CD4-positive, alpha-beta memory T cell (primary cell): ENCODE data around the gene KIRREL3. TPM values are rescaled to one million over a fixed set of nuclear protein-coding genes. Genes with fewer than 3 reads are reported as not detected.

Experiments used
- CTCF ChIA-PET: fragments of 350-600 bp; sonication (Branson Sonifier 250); formaldehyde crosslinking; loops from one replicate; lab custom pipeline; 2021; ENCODE audit warnings: inconsistent platforms; ENCODE audit not compliant: partially characterized antibody; lab: Charles Lee
- POLR2A ChIA-PET: fragments of 350-600 bp; sonication (Branson Sonifier 250); formaldehyde crosslinking; loops from one replicate; lab custom pipeline; 2021; ENCODE audit not compliant: partially characterized antibody; lab: Charles Lee
- DNase-seq, 5 donors: peaks; one replicate each; pipeline versions ENCODE4 v3.0.0 to v3.0.0-alpha.2; 2020 to 2022; ENCODE audit warnings: mixed read lengths in 1 of 5
- H3K27ac ChIP-seq: one replicate; pipeline ENCODE4 v1.7.0; 2013; ENCODE audit warnings: low read depth, low read length
- H3K27me3 ChIP-seq: 2 replicates; pipeline ENCODE4 v1.7.0; 2013; ENCODE audit warnings: mild to moderate bottlenecking, low read length, moderate library complexity; ENCODE audit not compliant: insufficient read depth
- H3K36me3 ChIP-seq: 2 replicates; pipeline ENCODE4 v1.7.0; 2013; ENCODE audit warnings: mild to moderate bottlenecking, low read length, moderate library complexity; ENCODE audit not compliant: insufficient read depth
- H3K4me1 ChIP-seq: 2 replicates; pipeline ENCODE4 v1.7.0; 2013; ENCODE audit warnings: mild to moderate bottlenecking, low read length, moderate library complexity; ENCODE audit not compliant: insufficient read depth
- H3K4me3 ChIP-seq, 2 donors: one replicate each; pipeline ENCODE4 v1.7.0; 2013; ENCODE audit warnings: low read length in 2 of 2, mild to moderate bottlenecking in 1 of 2
- H3K9me3 ChIP-seq, 2 donors: one replicate each; pipeline ENCODE4 v1.7.0; 2013; ENCODE audit warnings: low read length in 2 of 2, control low read depth in 1 of 2; ENCODE audit not compliant: control insufficient read depth in 1 of 2
- H3K27ac Mint-ChIP-seq, 7 donors: one replicate each; pipeline ENCODE4 v1.8.0; 2020 to 2021; ENCODE audit warnings: mixed read lengths in 7 of 7, mild to moderate bottlenecking in 6 of 7, inconsistent platforms in 3 of 7, moderate library complexity in 3 of 7
- H3K27me3 Mint-ChIP-seq, 2 donors: one replicate each; pipeline ENCODE4 v1.8.0; 2020 to 2021; ENCODE audit warnings: mixed read lengths in 2 of 2
- H3K36me3 Mint-ChIP-seq, 2 donors: one replicate each; pipeline ENCODE4 v1.8.0; 2020 to 2021; ENCODE audit warnings: mixed read lengths in 2 of 2, inconsistent platforms in 1 of 2, mild to moderate bottlenecking in 1 of 2
- H3K4me1 Mint-ChIP-seq, 4 donors: one replicate each; pipeline ENCODE4 v1.8.0; 2020 to 2021; ENCODE audit warnings: mixed read lengths in 4 of 4, mild to moderate bottlenecking in 1 of 4
- H3K4me3 Mint-ChIP-seq, 8 donors: one replicate each; pipeline ENCODE4 v1.8.0; 2020 to 2021; ENCODE audit warnings: mixed read lengths in 8 of 8, mild to moderate bottlenecking in 7 of 8, moderate library complexity in 6 of 8, inconsistent platforms in 3 of 8
- H3K9me3 Mint-ChIP-seq, 8 donors: one replicate each; pipeline ENCODE4 v1.8.0; 2020 to 2021; ENCODE audit warnings: mixed read lengths in 8 of 8, mild to moderate bottlenecking in 5 of 8, inconsistent platforms in 3 of 8, moderate library complexity in 1 of 8
- intact Hi-C: fragments of 100-400 bp; cut with micrococcal nuclease; formaldehyde crosslinking; loops from one replicate; pipeline ENCODE4 v1.15.1; 2023
- polyA plus RNA-seq, 2 donors: library from polyadenylated mRNA; unstranded; fragments of 300-500 nt; fragmentation: Illumina TruSeq; gene quantifications; one replicate each; pipeline ENCODE4 v1.2.3, GENCODE V29; 2021
- total RNA-seq, 2 experiments: library from RNA; stranded (reverse); gene quantifications; one replicate each; pipeline ENCODE4 v1.2.3, GENCODE V29; 2021

KIRREL3 gene
- total and polyA plus RNA-seq, 4 experiments from 2014 or later = not detected

DNA sequence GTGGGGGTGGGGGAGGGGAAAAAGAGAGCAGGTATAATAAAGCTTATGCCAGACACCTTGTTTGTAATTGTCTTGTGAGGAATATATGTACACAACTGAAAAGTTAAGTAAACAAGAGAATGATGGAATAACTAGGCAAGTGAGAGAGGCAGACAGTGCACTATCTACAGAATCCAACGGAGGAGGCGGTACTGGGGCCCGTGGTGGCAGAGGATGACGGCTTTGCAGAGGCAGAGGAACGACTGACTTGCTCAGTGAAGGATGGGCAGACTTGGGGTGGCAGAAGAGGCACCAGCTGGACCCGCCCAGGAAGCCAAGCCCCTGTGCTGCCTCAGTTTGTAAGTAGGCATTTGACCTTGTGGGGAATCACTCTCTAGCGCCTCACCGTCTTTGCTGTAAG is 347.5 kb downstream of the KIRREL3 start:
- H3K27ac Mint-ChIP-seq = no peak overlapping the region
- Histone ChIP-seq H3K4me1 (no peaks in the 10 kb centered on the region), H3K9me3 (no peaks in the 10 kb centered on the region), H3K4me3 (no peak overlapping the region), H3K36me3 (no peaks in the 10 kb centered on the region), H3K27me3 (no peaks in the 10 kb centered on the region), H3K27ac (no peak overlapping the region)
- DNase-seq = no peak
- peaks cover 0 to 8% of the 10 kb centered on the region in 2 donors for H3K27me3 Mint-ChIP-seq
- no peaks in the 10 kb centered on the region for H3K4me1 Mint-ChIP-seq
- H3K9me3 Mint-ChIP-seq = peaks cover 0 to 2% (median 0%) of the 10 kb centered on the region in 8 donors
- intact Hi-C loops = no loop called here
- no peak overlapping the region for H3K4me3 Mint-ChIP-seq
- ChIA-PET POLR2A (no interaction called here), CTCF (no interaction called here)
- no peaks in the 10 kb centered on the region for H3K36me3 Mint-ChIP-seq

- Mint-ChIP-seq H3K27me3 (peaks cover 0 to 3% of the 10 kb centered on the region in 2 donors), H3K4me1 (no peaks in the 10 kb centered on the region), H3K9me3 (no peaks in the 10 kb centered on the region), H3K27ac (no peak overlapping the region), H3K36me3 (no peaks in the 10 kb centered on the region), H3K4me3 (no peak overlapping the region)
- POLR2A ChIA-PET = no interaction called here
- Histone ChIP-seq H3K4me1 (no peaks in the 10 kb centered on the region), H3K27me3 (no peaks in the 10 kb centered on the region), H3K36me3 (no peaks in the 10 kb centered on the region), H3K4me3 (no peak overlapping the region), H3K27ac (no peak overlapping the region), H3K9me3 (no peaks in the 10 kb centered on the region)
- DNase-seq = no peak
- CTCF ChIA-PET = no interaction called here
- intact Hi-C loops = no loop called here
Observed at GRCh38 chr11:126647735-126648134, 352.8 kb downstream of the KIRREL3 start.

GRCh38 chr11:126646701-126647557 is 353.6 kb downstream of the KIRREL3 start:
- POLR2A ChIA-PET = no interaction called here
- H3K4me3 ChIP-seq = no peak overlapping the region
- no peak overlapping the region for H3K27ac ChIP-seq
- Mint-ChIP-seq H3K9me3 (no peaks in the 10 kb centered on the region), H3K4me1 (no peaks in the 10 kb centered on the region), H3K36me3 (no peaks in the 10 kb centered on the region), H3K4me3 (no peak overlapping the region), H3K27me3 (peaks cover 0 to 2% of the 10 kb centered on the region in 2 donors), H3K27ac (no peak overlapping the region)
- H3K4me1 ChIP-seq = no peaks in the 10 kb centered on the region
- H3K36me3 ChIP-seq = no peaks in the 10 kb centered on the region
- no peaks in the 10 kb centered on the region for H3K9me3 ChIP-seq
- intact Hi-C loops = no loop called here
- no peak for DNase-seq
- no peaks in the 10 kb centered on the region for H3K27me3 ChIP-seq
- CTCF ChIA-PET = no interaction called here

GRCh38 chr11:126645186-126645585 is 355.4 kb downstream of the KIRREL3 start:
- intact Hi-C loops = no loop called here
- no peak overlapping the region for H3K27ac Mint-ChIP-seq

DNA sequence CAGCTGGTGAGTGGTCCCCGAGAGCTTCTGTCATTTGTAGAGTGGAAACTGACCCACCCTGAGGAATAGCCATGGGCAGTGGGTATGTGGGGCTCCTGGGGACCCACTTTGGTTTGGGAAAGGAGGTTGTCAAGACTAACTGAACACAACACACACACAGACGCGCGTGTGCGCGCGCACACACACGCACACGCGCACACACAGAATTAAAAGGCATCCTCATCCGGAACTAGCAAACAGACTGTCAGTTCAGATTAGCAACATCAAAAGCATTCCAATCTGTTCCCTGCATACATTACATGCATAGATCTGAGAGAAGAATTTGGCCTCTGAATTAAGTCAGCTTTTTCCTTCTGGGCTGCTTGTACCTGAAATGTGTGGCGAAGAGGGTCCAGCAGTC is 360.4 kb downstream of the KIRREL3 start:
- Mint-ChIP-seq H3K36me3 (no peaks in the 10 kb centered on the region), H3K27ac (no peak overlapping the region), H3K4me3 (no peak overlapping the region), H3K4me1 (no peaks in the 10 kb centered on the region), H3K27me3 (peaks cover 5 to 18% of the 10 kb centered on the region in 2 donors), H3K9me3 (no peaks in the 10 kb centered on the region)
- DNase-seq = no peak
- Histone ChIP-seq H3K36me3 (no peaks in the 10 kb centered on the region), H3K27ac (no peak overlapping the region), H3K4me1 (no peaks in the 10 kb centered on the region), H3K4me3 (no peak overlapping the region), H3K9me3 (no peaks in the 10 kb centered on the region), H3K27me3 (no peaks in the 10 kb centered on the region)
- POLR2A ChIA-PET = no interaction called here
- intact Hi-C loops = no loop called here
- CTCF ChIA-PET = no interaction called here

More at GRCh38 chr11:126645186-126645585, 355.4 kb downstream of the KIRREL3 start:
- H3K36me3 Mint-ChIP-seq = no peaks in the 10 kb centered on the region
- ChIA-PET POLR2A (no interaction called here), CTCF (no interaction called here)
- H3K27me3 Mint-ChIP-seq = peaks cover 0 to 5% of the 10 kb centered on the region in 2 donors
- DNase-seq = no peak
- Histone ChIP-seq H3K9me3 (no peaks in the 10 kb centered on the region), H3K27me3 (no peaks in the 10 kb centered on the region), H3K36me3 (no peaks in the 10 kb centered on the region), H3K27ac (no peak overlapping the region), H3K4me3 (no peak overlapping the region), H3K4me1 (no peaks in the 10 kb centered on the region)
- H3K4me1 Mint-ChIP-seq = no peaks in the 10 kb centered on the region
- H3K4me3 Mint-ChIP-seq = no peak overlapping the region
- H3K9me3 Mint-ChIP-seq = no peaks in the 10 kb centered on the region

GRCh38 chr11:126639692-126640091 is 360.9 kb downstream of the KIRREL3 start:
- Histone ChIP-seq H3K4me1 (no peaks in the 10 kb centered on the region), H3K36me3 (no peaks in the 10 kb centered on the region), H3K4me3 (no peak overlapping the region), H3K9me3 (no peaks in the 10 kb centered on the region), H3K27me3 (no peaks in the 10 kb centered on the region), H3K27ac (no peak overlapping the region)
- Mint-ChIP-seq H3K27ac (no peak overlapping the region), H3K4me1 (no peaks in the 10 kb centered on the region), H3K27me3 (peaks cover 5 to 18% of the 10 kb centered on the region in 2 donors), H3K4me3 (no peak overlapping the region), H3K9me3 (no peaks in the 10 kb centered on the region), H3K36me3 (no peaks in the 10 kb centered on the region)
- DNase-seq = no peak
- ChIA-PET POLR2A (no interaction called here), CTCF (no interaction called here)
- intact Hi-C loops = no loop called here

DNA sequence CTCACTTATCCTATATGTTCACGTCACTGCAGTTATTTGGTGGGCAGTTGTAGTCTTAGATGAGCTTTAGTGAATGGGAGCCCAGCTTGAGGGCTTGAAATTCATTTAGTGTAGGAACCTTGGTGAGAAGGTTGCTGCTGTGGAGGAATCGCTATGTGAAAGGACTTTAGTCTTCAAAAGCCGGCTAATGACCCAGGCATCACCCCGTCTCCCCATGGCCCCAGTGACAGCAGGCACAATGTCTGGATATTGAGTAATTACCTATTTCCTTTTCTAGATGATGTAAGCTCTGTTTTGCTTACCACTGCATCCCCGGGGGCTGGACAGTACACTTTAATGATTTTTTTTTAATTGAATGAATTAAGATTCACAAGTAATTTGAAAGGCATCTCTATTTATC is 361.9 kb downstream of the KIRREL3 start:
- ChIA-PET POLR2A (no interaction called here), CTCF (interaction anchor here (1.0 to 1.5 kb wide), 2 partner anchors 11 to 38 kb away, joined by 3 to 4 read pairs; no protein-coding TSS in a partner anchor)
- intact Hi-C loops = no loop called here
- Mint-ChIP-seq H3K27me3 (peaks cover 7 to 18% of the 10 kb centered on the region in 2 donors), H3K27ac (no peak overlapping the region), H3K4me3 (no peak overlapping the region), H3K36me3 (no peaks in the 10 kb centered on the region), H3K4me1 (no peaks in the 10 kb centered on the region), H3K9me3 (no peaks in the 10 kb centered on the region)
- no peak overlapping the region for H3K4me3 ChIP-seq
- no peaks in the 10 kb centered on the region for H3K9me3 ChIP-seq
- no peaks in the 10 kb centered on the region for H3K4me1 ChIP-seq
- H3K36me3 ChIP-seq = no peaks in the 10 kb centered on the region
- DNase-seq = no peak
- H3K27me3 ChIP-seq = no peaks in the 10 kb centered on the region
- H3K27ac ChIP-seq = no peak overlapping the region
